Activated T-helper 1 cell treated with Interleukin-2 at 50 U/mL for 16 hours (primary cell): ENCODE results near the gene FAM184B.
"Not testable (repeated sequence)": the region's sequence is repeated elsewhere in the genome, so short reads cannot be mapped to it uniquely, and the experiment has no call there.

ENCODE experiments used
- DNase-seq: peaks from one replicate; pipeline ENCODE4 v3.0.0-alpha.2; 2020; ENCODE audit warnings: low read depth

Gene FAM184B

DNA sequence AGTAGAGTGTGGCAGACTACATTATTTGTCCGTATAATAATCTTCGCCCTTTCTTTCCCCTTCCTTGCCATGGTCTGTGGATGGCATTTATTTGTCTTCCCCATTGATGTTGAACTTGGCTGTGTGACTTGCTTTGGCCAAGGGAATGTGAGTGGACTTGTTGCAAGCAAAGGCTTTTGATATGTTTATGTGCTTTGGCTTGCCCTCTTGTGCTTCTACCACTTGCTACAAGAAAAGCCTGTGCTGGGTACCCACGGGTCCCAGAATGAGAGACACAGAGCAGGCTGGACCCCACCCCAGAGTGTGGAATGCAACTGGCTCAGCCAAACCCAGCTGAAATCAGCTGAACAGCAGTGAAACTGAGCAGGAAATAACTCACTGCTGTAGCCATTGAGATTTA, 63.0 kb downstream of the FAM184B start:
- DNase-seq = no peak

GRCh38 chr4:17717301-17717700, 64.1 kb downstream of the FAM184B start:
- DNase-seq = no peak

GRCh38 chr4:17715511-17715910, 65.9 kb downstream of the FAM184B start:
- no peak for DNase-seq

DNA sequence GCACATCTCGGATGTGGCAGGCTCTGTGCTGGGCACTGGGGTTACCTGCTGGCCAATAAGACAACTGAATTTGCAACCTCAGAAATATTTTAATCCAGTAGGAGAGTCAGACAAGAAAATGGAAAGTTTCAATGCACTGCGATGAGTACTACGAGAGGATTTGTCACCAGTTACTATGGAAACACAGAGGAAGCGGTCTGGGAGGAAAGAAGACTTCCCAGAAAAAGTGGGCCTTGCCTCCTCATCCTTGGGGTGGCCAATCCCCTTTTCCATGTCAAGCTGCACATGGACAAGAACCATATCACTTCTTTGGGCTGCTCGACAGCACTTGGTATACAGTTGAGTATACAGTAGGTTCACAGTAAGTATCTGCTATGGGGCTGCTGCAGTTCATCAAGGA, 67.6 kb downstream of the FAM184B start:
- no peak for DNase-seq

DNA sequence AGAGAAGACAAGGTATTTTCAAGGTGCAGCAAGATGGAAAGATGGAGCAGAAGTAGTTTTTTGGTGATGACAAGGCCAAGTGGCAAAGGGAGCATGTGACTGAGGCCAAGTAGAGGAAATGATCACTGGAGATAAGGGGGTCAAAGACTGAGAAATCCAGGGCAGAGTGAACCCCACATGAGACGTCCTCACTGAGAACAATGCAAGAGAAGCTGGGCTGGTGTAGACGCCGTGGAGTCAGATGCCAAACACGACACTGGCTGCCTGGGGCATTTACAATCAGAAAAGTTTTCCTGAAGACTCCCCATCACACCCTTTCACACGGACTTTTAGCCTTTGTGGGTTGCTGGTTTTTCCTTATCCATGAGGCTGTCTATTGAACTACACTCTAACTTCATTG, 69.3 kb downstream of the FAM184B start:
- DNase-seq = no peak

DNA sequence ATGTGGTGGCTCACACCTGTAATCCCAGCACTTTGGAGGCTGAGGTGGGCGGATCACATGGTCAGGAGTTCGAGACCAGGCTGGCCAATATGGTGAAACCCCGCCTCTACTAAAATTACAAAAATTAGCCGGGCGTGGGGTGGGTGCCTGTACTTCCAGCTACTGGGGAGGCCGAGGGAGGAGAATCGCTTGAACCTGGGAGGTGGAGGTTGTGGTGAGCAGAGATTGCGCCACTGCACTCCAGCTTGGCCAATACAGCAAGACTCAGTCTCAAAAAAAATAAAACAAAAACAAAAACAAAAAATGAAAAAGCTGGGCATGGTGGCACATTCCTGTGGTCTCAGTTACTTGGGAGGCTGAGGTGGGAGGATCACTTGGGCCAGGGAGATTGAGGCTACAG, 70.2 kb downstream of the FAM184B start:
- DNase-seq = not testable (repeated sequence)

DNA sequence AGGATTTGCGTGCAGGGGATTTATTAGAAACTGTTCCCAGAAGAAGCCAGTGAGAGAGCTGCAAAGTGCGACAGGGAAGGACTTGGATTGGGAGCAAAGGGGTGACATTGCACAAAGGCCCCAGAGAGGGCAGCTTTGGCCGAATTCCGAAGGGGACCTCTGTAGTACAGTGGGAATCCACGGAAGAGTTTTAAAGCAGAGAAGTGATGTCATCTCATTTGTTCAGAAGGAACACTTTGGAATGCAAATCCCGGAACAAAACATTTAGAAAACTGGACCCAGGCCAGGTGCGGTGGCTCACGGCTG, 71.7 kb downstream of the FAM184B start:
- no peak for DNase-seq

DNA sequence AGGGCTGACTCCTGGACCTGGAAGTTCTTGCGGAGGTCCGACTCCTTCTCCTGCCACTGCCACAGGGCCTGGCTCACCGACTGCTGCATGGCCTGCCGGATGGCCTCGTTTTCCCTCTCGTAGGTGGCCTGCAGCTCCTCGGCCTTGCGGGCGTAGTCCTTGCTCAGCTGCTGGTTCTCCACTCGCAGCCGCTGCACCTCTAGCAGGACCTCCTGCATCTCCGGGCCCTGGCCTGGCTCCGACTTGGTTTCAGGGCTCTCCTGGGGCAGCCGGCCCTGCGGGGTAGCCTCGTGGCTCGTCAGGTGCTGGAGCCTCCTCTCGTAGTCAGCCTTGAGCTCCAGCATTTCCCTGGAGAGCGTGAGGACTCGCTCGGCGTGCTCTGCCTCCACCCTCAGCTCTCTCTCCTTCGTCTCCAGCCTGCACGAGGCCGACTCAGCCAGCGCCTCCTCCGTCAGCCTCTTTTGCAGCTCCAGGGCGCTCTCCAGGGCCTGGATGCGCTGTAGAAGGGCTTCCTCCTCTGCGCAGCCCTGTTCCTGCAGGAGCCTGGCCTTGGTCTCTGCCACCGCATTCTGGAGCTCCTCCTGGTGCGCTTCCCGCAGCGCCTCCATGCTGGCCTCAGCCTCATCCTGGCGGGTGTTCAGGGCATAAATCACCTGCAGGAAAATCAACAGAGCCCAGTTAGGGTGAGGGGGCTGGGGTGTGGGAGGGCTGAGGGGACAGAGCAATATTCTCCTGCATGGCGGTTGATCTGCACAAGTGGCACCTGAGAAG, 72.2 kb downstream of the FAM184B start:
- no peak for DNase-seq

DNA sequence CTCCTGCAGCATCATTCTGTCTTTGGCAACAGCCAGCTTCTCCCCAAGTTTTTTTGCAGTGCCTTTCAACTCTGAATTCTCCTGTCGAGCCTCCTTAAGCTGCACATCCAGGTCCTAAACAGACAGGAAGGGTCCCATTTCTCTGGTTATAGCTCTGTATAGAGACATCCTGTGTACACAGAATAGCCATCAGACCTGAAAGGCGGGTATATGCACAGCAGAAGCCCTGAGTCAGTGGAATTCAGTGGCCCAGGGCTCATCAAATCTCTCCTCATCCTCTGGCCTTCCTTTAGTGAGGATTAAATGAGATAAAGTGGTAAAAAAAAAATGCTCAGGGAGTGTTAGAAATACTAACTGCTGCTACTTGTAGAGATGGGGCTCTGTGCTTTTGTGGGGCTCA, 73.8 kb downstream of the FAM184B start:
- no peak for DNase-seq

- DNase-seq = no peak
Measured at GRCh38 chr4:17705107-17705506, 76.3 kb downstream of the FAM184B start.

DNA sequence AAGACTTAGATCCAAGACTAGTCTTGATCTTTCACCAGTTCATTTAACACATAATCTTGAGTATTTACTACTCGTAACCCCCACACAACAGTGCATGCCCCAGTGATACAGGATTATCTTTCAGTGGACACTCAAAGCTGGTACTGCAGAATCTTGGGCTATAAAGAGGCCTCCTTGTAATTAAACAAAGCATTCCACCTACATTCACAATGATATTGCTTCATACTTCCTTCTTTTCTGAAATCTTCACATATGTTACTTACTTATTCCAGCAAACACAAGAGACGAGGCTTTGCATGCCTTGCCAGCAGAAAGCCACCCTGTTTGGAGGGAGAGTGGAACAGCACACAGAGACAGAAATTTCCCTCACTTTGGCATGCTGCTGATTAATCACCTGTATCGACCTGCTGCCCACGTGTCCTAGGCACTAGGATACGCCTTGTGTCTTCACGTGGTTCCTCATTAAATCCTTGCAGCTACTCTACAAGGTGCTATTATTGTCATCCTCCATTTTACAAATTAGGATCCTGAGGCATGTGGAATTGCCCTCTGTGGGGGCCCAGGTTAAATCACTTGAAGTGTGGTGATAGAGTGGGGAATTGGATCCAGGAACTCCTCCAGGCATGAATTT, 77.3 kb downstream of the FAM184B start:
- no peak for DNase-seq

DNA sequence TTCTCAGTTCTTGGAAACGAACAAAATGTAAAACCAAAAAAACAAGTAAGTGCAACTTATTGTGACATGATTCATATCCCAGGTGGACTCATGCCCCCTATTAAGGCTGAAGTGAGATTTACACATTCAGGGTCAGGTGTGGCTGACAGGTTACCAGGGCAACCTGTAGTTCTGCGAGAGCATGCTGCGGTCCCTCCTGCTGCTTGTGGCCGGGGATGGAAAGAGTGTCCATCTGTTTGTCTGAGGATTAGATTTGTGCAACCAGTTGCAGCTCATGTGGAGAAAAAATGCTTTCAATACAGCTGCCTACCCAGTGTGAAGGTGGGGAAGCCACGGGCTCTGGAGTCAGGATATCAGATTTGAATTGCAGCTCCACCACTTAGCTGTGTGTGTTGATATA, 78.8 kb downstream of the FAM184B start:
- DNase-seq = no peak

GRCh38 chr4:17701882-17702281, 79.5 kb downstream of the FAM184B start:
- DNase-seq = no peak

DNA sequence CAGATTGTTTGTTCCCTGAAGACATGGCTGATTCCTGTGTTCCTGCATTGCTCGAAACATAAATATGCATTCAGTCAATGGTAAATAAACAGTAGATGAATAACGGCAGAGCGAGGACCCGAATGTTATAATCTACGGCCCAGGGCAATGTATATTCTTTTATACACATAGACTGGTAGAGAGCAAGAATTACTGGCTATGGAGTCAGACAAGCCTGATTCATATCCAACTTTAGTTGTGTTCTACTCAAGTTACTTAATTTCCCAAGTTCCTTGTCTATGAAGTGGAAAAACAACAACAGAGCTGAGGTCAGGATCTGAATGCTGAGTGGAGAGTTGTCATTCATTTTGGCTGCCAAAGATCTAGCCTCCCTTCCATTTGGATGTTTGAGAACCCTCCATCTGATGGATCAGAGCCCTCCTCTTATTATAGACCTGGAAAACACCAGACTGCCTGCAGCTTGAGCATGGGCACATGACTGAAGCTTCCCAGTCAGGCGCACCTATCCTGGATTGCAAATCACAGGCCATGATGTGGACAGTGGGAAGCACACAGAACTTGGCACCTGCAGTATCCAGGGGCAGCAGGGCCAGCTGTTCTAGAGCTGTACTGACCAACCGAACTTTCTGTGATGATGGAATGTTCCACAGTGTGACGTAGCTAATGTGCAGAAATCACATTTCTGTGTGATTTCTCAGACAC, 80.1 kb downstream of the FAM184B start:
- DNase-seq = no peak

DNA sequence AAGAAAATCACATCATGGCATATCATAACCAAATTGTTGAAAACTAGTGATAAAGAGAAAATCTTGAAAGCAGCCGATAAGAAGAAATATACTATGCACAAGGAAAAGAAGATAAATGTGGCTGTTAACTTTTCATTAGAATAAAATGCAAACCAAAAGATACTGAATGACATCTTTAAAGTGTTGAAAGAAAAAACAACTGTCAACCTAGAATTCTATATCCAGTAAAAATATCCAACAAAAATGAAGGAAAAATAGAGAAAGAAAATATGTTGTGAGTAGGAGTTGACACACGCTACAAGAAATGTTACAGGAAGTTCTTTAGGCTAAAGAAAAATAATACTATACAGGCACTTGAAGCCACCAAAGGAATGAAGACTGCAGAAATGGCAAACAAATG, 82.0 kb downstream of the FAM184B start:
- DNase-seq = no peak

DNA sequence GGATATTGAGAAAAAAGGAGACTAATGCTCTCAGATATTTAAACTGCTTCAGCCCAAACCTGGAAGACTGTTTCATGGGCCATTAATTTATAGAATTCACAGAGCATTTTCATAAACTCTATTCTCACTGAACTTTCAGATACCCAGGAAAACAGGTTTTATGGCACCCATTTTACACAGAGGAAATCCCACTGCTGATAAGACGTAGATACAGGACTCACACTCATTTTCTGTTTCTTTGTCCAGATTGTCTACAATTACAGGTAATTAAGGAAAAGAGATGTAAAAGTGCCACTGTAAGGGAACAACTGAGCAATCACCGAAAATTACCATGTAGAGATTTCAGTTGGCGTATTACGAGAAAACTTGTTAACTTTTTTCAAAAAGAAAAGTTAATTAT, 83.3 kb downstream of the FAM184B start:
- DNase-seq = no peak

DNA sequence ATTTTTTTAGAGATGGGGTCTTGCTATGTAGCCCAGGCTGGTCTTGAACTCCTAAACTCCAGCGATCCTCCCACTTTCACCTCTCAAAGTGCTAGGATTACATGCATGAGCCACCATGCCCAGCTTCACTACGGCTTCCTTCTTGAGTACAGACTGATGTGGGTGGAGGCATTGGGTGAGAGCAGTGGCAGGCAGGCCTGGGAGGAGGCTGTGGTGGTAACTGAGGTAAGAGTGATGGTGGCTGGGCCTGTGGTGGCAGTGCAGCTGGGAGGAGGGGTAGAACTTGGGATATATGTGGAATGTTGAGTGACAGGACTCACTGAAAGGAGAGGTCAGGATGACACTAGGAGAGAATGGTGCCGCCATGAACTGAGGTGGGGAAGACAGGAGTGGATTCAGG, 86.1 kb downstream of the FAM184B start:
- DNase-seq = no peak

DNA sequence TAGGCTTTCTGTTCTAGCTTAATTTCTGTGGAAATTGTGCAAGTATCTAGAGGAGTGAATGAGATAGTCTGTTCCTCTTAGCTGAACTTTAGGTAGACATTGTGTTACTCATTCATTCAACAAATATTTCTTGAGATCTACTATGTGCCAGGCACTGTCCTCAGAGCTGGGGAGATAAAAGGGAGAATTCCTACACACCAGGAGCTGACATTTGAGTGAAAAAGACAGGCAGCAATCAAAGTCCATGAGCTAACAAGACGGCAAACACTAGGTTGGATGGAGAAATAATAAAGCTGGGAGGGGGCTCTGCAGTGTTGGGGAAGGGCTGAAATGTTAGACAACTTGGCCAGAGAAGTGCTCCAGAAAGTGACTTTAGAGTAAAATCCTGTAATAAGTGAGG, 86.9 kb downstream of the FAM184B start:
- DNase-seq = no peak

DNA sequence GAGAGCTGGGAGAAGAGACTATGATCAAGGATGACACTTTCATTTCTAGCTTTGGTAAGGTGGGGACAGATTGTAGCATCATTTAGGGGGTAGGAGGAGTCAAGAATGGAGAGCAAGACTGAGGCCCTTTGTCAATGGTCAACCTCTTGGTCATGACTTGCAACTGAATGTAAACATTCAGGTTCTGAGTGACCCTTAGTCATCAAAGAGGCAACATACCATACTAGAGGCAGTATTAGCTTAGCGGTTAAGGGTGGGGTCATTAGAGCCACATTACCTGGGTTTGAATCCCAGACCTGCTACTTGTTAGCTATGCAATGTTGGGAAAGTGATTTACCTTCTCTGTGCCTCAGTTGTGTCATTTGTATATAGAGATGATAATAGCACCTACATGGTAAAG, 90.5 kb downstream of the FAM184B start:
- DNase-seq = no peak

DNA sequence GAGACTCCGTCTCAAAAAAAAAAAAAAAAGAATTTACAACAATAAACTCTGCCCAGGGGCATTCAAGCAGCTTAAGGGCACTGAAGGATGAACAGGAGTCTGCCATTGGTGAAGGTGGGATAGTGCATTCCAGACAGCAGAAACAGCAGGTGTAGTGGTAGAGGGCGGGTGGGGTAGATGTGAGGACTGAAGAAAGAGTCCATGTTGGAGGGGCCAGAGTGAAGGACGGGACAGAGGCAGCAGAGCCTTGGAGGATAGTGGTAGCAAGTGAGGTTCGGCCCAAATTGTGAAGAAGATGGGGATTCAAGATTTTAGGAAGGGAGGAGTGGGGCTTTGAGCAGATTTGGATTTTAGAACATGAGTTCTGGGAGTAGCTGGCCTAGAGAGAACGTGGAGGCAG, 91.3 kb downstream of the FAM184B start:
- no peak for DNase-seq

DNA sequence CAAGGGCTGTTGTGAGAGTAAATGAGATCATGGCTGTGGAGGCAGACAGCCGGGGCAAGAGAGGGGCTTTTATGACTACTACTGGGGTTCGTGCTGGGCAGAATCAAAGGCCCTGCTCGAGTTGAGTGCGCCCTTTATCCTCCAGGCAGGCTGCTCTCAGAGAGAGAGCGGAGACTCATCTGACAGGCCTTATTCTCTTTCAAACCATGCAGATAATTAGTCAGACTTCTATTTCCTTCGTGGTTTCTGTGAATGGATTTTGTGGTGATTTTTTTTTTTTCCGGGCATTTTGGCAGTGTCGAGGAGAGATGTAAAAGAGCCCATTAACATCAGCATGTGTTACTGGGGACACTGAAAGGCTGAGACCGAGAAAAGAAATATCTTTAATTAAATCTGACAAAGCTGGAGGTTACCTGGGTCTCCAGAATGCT, 93.4 kb downstream of the FAM184B start:
- DNase-seq = no peak

DNA sequence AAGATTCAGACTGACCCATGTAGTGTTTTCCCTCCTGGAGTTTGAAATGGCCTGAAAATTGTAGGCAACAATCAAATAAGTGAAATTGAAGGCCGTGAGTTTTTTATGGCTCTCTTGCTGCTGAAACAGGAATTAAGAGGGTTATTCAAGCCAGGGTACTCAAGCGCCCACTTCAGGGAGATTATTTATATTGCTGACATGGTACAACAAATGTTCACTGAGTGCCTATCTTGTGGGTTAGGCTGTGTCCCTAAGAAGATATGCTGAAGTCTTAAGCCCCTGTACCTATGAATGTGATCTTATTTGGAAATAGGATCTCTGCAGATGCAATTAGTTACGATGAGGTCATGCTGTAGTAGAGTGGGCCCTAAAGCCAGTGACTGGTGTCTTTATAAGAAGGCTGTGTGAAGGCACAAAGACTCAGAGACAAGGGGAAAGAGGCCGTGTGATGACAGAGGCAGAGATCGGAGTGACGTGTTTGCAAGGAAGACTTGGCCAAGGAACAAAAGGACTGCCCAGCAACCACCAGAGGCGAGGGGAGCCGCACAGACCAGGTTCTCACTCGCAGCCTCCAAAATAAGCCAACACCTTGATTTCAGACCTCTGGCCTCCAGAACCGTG, 94.1 kb downstream of the FAM184B start:
- DNase-seq = no peak

GRCh38 chr4:17684648-17685047, 96.8 kb downstream of the FAM184B start:
- DNase-seq = not testable (repeated sequence)
